Ovary (tissue), 9 donors: ENCODE results near the gene NYAP2. TPM values are rescaled to one million over a fixed set of nuclear protein-coding genes. Genes with fewer than 3 reads are reported as not detected.

ENCODE experiments used
- DNase-seq, 5 donors: peaks; one replicate each; pipeline ENCODE4 v3.0.0-alpha.2; 2019 to 2020
- H3K27ac ChIP-seq, 2 donors: fragments of 200-600 bp; one replicate each; pipeline versions ENCODE4 v1.5.1 to v1.8.0; 2019 to 2022
- H3K27me3 ChIP-seq: fragments of 200-600 bp; one replicate; pipeline ENCODE4 v1.8.0; 2022
- H3K36me3 ChIP-seq: fragments of 200-600 bp; sonication (generic); one replicate; pipeline ENCODE4 v1.5.1; 2019
- H3K4me1 ChIP-seq: one replicate; pipeline ENCODE4 v1.8.1; 2013; ENCODE audit warnings: mild to moderate bottlenecking, moderate library complexity; ENCODE audit not compliant: insufficient read depth
- H3K4me3 ChIP-seq: fragments of 200-600 bp; sonication (generic); one replicate; pipeline ENCODE4 v1.5.1; 2017
- H3K9me3 ChIP-seq, 2 donors: fragments of 200-600 bp in 1 of 2; sonication (generic) in 1 of 2; one replicate each; pipeline versions ENCODE4 v1.5.1 to v1.8.1; 2013 to 2019; ENCODE audit warnings: mild to moderate bottlenecking in 1 of 2, moderate library complexity in 1 of 2
- CTCF ChIP-seq, 3 donors: fragments of 450-650 bp in 2 of 3; fragments of 200-600 bp in 1 of 3; IDR thresholded peaks; one replicate each; pipeline versions ENCODE4 v1.5.1 to v1.8.0; 2016 to 2022; ENCODE audit warnings: antibody characterized with exemption in 3 of 3, mild to moderate bottlenecking in 1 of 3
- EP300 ChIP-seq: sonication (generic); formaldehyde crosslinking; IDR thresholded peaks from one replicate; pipeline ENCODE4 v1.6.1; 2017; ENCODE audit warnings: antibody characterized with exemption
- POLR2A ChIP-seq: fragments of 450-650 bp; IDR thresholded peaks from one replicate; pipeline ENCODE4 v1.6.1; 2017; ENCODE audit warnings: antibody characterized with exemption, mild to moderate bottlenecking, moderate library complexity
- WGBS, 3 donors: extraction: QIAGEN DNeasy Blood & Tissue Kit in 1 of 3; methylation state at CpG; one replicate each; pipeline versions ENCODE4 v1.1.5 to v1.1.7; 2013 to 2017; 5-methylcytosine and 5-hydroxymethylcytosine counted together
- intact Hi-C, 4 donors: fragments of 100-400 bp; cut with DNase I; formaldehyde crosslinking; loops; one replicate each; pipeline versions ENCODE4 v1.11.0 to v1.15.1; 2022 to 2023
- polyA plus RNA-seq, 2 donors: library from polyadenylated mRNA; stranded (reverse); fragments of 200-250 nt in 1 of 2; fragments of 350-450 nt in 1 of 2; fragmentation: Illumina TruSeq in 1 of 2; extraction: RNeasy Lipid Tissue Mini Kit (QIAGEN cat#74804) in 1 of 2; gene quantifications; one replicate each; pipeline ENCODE4 v1.2.3, GENCODE V29; 2013 to 2014
- total RNA-seq, 7 donors: library from RNA; depleted of rRNA in 2 of 7; stranded (reverse); fragments of >200 nt in 2 of 7; fragmentation: NEBNext Ultra II Directional in 3 of 7; extraction: Animal tissue kit (Norgen Biotek cat#: 25700) in 3 of 7; gene quantifications; one replicate each; pipeline versions ENCODE4 v1.1.0 to v1.2.4, GENCODE V29; 2016 to 2023
- donor health status: DM: no; HTN: no; CAD: no; lungs with moderate emphysema.
- donor health status: DM: no; HTN: no; CAD: no.
- donor health status: Bipolar disorder and iron deficiency.
- donor health status: DM: yes; HTN: yes; CAD: no.
- donor health status: DM: no; HTN: no; CAD: no.
- donor health status: DM: yes; HTN: yes; CAD: no.

The NYAP2 gene
- total and polyA plus RNA-seq, 9 donors, result 0.10 to 0.13 TPM; not detected in 7

DNA sequence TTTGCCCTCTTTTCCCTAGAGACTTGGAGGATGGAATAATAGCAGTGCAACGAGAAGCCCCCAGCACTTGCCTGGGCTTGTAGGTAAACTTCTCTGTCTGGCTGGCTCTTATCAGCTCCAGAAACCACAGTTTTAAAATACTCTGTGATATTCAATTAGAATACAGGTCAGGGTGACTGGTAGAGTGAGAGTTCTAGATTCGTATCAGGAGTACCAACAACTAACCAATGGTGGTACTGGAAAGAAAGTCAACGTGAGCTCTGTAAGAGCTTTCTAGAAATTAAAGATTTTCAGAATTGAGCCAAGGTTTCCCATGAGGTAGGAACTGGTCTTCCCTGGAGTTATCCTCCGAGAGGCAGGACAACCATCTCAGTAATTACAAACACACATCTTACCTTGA is 216.9 kb downstream of the NYAP2 start:
- Histone ChIP-seq H3K4me3 (no peak overlapping the region), H3K27me3 (no peaks in the 10 kb centered on the region), H3K9me3 (no peaks in the 10 kb centered on the region), H3K4me1 (no peaks in the 10 kb centered on the region), H3K27ac (no peak overlapping the region), H3K36me3 (no peaks in the 10 kb centered on the region)
- TF ChIP-seq POLR2A, result no peak
- TF ChIP-seq CTCF (IDR thresholded peaks at IDR 0.05), result no peak
- TF ChIP-seq EP300, result no peak
- intact Hi-C loops, result no loop called here
- DNase-seq, result no peak
- WGBS, 3 donors, result 83 to 87% (median 86%) methylated on average over 4 of the region's 4 CpGs

DNA sequence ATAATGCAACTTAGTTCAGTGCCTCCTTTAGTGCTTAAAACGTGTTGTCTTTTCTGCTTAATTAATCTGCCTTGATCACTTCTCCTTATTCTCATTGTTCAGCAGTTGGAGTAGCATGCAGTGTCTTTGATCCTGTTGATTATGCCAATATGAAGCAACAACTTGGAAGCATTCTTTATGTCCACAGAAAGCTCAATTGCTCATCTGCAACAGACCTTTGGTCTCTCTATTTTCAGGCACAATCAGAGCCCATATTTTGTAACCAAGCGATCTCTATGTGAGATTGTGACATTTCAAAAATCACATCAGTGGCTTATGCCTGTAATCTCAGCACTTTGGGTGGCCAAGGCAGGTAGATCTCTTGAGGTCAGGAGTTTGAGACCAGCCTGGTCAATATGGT is 217.3 kb downstream of the NYAP2 start:
- Histone ChIP-seq H3K27ac (no peak overlapping the region), H3K4me1 (no peaks in the 10 kb centered on the region), H3K4me3 (no peak overlapping the region), H3K36me3 (no peaks in the 10 kb centered on the region), H3K9me3 (no peaks in the 10 kb centered on the region), H3K27me3 (no peaks in the 10 kb centered on the region)
- no peak for TF ChIP-seq EP300
- TF ChIP-seq CTCF (IDR thresholded peaks at IDR 0.05), result no peak
- TF ChIP-seq POLR2A, result no peak
- intact Hi-C loops, result no loop called here
- no peak for DNase-seq
- 70 to 87% (median 83%) methylated on average over 2 of the region's 2 CpGs for WGBS, 3 donors

DNA sequence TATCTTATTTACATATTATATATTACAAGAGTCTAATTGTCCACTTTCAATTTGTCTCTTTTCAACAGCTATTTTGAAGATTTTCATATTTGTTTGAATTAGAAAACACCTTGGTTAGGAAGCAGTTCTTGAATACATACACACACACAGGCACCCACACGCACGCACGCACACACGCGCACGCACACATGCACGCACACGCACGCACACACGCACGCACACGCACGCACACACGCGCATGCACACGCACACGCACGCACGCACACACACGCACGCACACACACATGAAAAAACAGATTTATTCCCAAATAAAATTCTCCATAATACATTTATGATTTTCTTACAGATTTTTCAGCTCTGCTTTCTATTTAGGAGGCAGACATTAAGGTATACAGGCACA is 220.7 kb downstream of the NYAP2 start:
- Histone ChIP-seq H3K4me3 (no peak overlapping the region), H3K27me3 (no peaks in the 10 kb centered on the region), H3K4me1 (no peaks in the 10 kb centered on the region), H3K36me3 (no peaks in the 10 kb centered on the region), H3K9me3 (no peaks in the 10 kb centered on the region), H3K27ac (no peak overlapping the region)
- intact Hi-C loops, result no loop called here
- TF ChIP-seq CTCF (IDR thresholded peaks at IDR 0.05) (no peak), POLR2A (no peak), EP300 (no peak)
- DNase-seq, result no peak
- WGBS, 3 donors, result 85 to 89% (median 85%) methylated on average over 21 of the region's 21 CpGs

- H3K27ac ChIP-seq, result no peak overlapping the region
- intact Hi-C loops, result no loop called here
- no peaks in the 10 kb centered on the region for H3K36me3 ChIP-seq
- no peak for DNase-seq
- H3K27me3 ChIP-seq, result no peaks in the 10 kb centered on the region
- no peak overlapping the region for H3K4me3 ChIP-seq
- TF ChIP-seq CTCF (IDR thresholded peaks at IDR 0.05), result no peak
- TF ChIP-seq POLR2A, result no peak
- no peak for TF ChIP-seq EP300
- H3K9me3 ChIP-seq, result no peaks in the 10 kb centered on the region
- WGBS, 3 donors, result 86 to 88% (median 86%) methylated on average over 4 of the region's 4 CpGs
- H3K4me1 ChIP-seq, result no peaks in the 10 kb centered on the region
These were observed 231.5 kb downstream of the NYAP2 start for GRCh38 chr2:225630824-225631533.
